Spinal cord (tissue), 10 donors: ENCODE results near the gene TMEM201. TPM values are rescaled to one million over a fixed set of nuclear protein-coding genes. Genes with fewer than 3 reads are reported as not detected.
"Not testable (repeated sequence)": the region's sequence is repeated elsewhere in the genome, so short reads cannot be mapped to it uniquely, and the experiment has no call there.

Source experiments
- DNase-seq, 6 donors: peaks; one replicate each; pipeline versions ENCODE4 v3.0.0 to v3.0.0-alpha.2; 2013 to 2015; ENCODE audit warnings: low spot score in 6 of 6, low read depth in 4 of 6
- H3K27ac ChIP-seq: one replicate; pipeline ENCODE4 v1.5.1; 2013; ENCODE audit warnings: low read depth, low read length, control low read depth
- H3K27me3 ChIP-seq: one replicate; pipeline ENCODE4 v1.6.1; 2013; ENCODE audit warnings: low read length; ENCODE audit not compliant: control insufficient read depth, insufficient read depth
- H3K36me3 ChIP-seq: one replicate; pipeline ENCODE4 v1.6.1; 2013; ENCODE audit warnings: low read length; ENCODE audit not compliant: control insufficient read depth, insufficient read depth
- H3K4me1 ChIP-seq: one replicate; pipeline ENCODE4 v1.6.1; 2013; ENCODE audit warnings: low read length; ENCODE audit not compliant: control insufficient read depth, insufficient read depth
- H3K4me3 ChIP-seq: one replicate; pipeline ENCODE4 v1.5.1; 2013; ENCODE audit warnings: low read depth, low read length, control low read depth
- H3K9me3 ChIP-seq: one replicate; pipeline ENCODE4 v1.6.1; 2013; ENCODE audit warnings: low read length; ENCODE audit not compliant: control insufficient read depth, insufficient read depth
- WGBS: methylation state at CpG from one replicate; pipeline ENCODE4 v1.1.5; 2013; ENCODE audit warnings: missing lambda C conversion rate; ENCODE audit not compliant: insufficient coverage; 5-methylcytosine and 5-hydroxymethylcytosine counted together
- polyA plus RNA-seq, 2 donors: library from polyadenylated mRNA; unstranded; fragments of 120-200 nt; gene quantifications; one replicate each; pipeline ENCODE4 v1.2.1, GENCODE V29; 2013; ENCODE audit not compliant: insufficient read length in 2 of 2
- total RNA-seq, 2 donors: library from RNA; depleted of rRNA in 1 of 2; stranded (reverse); fragments of 120-200 nt in 1 of 2; fragments of >200 nt in 1 of 2; gene quantifications; one replicate each; pipeline versions ENCODE4 v1.2.3 to v1.2.4, GENCODE V29; 2013 to 2014
- donor health status: healthy.

Gene TMEM201
- total and polyA plus RNA-seq, 4 donors: 7.2 to 27.7 (median 16.7) TPM

DNA sequence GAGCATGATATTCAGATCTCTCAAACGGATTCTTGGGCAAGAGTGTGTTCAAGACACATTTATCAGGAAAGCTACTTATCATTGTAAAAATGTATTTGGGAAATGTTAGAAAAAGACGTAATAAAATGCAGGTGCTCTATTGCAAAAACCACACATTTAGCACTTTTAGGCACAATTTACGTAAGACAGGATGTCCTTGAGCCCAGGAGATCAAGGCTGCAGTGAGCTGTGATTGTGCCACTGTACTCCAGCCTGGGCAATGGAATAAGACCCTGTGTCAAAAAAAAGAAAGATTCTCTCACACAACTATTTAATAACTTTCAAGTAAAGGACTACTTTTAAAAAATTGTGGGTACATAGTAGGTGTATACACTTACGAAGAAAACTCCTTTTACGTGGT is 31.1 kb upstream of the TMEM201 start:
- 100% methylated on average over 1 of the region's 5 CpGs for WGBS
- no peak for DNase-seq
- no peak overlapping the region for H3K4me3 ChIP-seq

GRCh38 chr1:9558271-9558945 is 30.3 kb upstream of the TMEM201 start:
- Histone ChIP-seq H3K27ac (no peak overlapping the region), H3K27me3 (no peaks in the 10 kb centered on the region), H3K4me1 (peaks cover 7% of the 10 kb centered on the region), H3K9me3 (no peaks in the 10 kb centered on the region), H3K36me3 (peaks cover 34% of the 10 kb centered on the region), H3K4me3 (no peak overlapping the region)
- 72% methylated on average over 6 of the region's 6 CpGs for WGBS
- DNase-seq: peak in 2 of 6 donors; percentile 43 to 44

More for the DNA sequence above, 31.1 kb upstream of the TMEM201 start:
- Histone ChIP-seq H3K36me3 (peaks cover 34% of the 10 kb centered on the region), H3K27me3 (no peaks in the 10 kb centered on the region), H3K9me3 (no peaks in the 10 kb centered on the region), H3K27ac (no peak overlapping the region), H3K4me1 (peaks cover 7% of the 10 kb centered on the region)

GRCh38 chr1:9558946-9559545 is 29.7 kb upstream of the TMEM201 start:
- no peak overlapping the region for H3K4me3 ChIP-seq
- no peak overlapping the region for H3K27ac ChIP-seq
- peaks cover 32% of the 10 kb centered on the region for H3K36me3 ChIP-seq
- H3K4me1 ChIP-seq: peaks cover 7% of the 10 kb centered on the region
- 66% methylated on average over 4 of the region's 11 CpGs for WGBS
- DNase-seq: no peak
- no peaks in the 10 kb centered on the region for H3K9me3 ChIP-seq
- no peaks in the 10 kb centered on the region for H3K27me3 ChIP-seq

DNA sequence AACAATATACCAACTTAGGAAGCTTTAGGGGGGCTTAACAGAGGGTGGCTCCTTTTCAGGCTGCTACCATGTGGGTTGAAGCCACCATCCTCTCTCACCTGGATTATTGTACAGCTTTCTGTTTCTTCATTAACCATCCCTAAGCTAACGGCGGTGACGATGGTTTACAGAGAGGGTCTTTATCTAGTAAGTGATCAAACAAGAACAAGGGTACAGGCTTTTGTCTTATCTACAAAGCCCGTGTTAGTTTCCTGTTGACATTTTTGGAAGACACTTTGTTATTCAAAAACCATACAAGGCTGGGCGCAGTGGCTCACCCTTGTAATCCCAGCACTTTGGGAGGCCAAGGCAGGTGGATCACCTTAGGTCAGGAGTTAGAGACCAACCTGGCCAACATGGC is 29.0 kb upstream of the TMEM201 start:
- H3K27ac ChIP-seq: no peak overlapping the region
- H3K4me1 ChIP-seq: peaks cover 7% of the 10 kb centered on the region
- H3K4me3 ChIP-seq: no peak overlapping the region
- H3K36me3 ChIP-seq: peaks cover 28% of the 10 kb centered on the region
- WGBS: 100% methylated on average over 1 of the region's 5 CpGs
- H3K9me3 ChIP-seq: no peaks in the 10 kb centered on the region
- H3K27me3 ChIP-seq: no peaks in the 10 kb centered on the region
- DNase-seq: no peak

DNA sequence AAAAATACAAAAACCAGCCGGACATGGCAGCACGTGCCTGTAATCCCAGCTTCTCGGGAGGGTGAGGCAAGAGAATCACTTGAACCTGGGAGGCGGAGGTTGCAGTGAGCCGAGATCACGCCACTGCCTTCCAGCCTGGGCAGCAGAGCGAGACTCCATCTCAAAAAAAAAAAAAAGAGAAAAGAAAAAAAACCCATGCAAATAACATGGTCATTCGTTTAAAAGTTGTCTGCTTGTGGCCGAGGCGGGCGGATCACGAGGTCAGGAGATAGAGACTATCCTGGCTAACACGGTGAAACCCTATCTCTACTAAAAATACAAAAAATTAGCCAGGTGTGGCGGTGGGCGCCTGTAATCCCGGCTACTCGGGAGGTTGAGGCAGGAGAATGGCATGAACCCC is 28.6 kb upstream of the TMEM201 start:
- H3K36me3 ChIP-seq: peaks cover 29% of the 10 kb centered on the region
- 98% methylated on average over 6 of the region's 17 CpGs for WGBS
- H3K27ac ChIP-seq, DNase-seq, H3K4me1 ChIP-seq, H3K27me3 ChIP-seq, H3K4me3 ChIP-seq, H3K9me3 ChIP-seq: not testable (repeated sequence)

DNA sequence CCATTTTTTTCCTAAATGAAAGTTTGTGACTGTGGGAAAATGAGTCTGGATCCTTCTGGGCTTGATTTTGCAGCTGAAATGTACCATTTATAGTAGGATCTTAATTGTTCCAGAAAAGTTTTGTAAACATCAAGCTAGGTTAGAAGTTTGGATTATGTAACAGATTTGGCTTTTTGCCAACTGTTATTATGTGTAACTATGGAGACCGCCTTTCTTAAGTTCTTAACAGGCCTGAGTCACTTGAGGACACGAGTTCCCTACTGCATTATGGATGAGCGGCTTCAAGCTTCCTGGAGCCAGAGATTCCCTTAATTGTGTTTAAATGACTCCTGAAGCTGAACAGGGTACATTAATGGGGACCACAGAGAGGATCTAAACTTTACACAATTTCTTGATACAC is 27.3 kb upstream of the TMEM201 start:
- 48% methylated on average over 3 of the region's 3 CpGs for WGBS
- DNase-seq: peak in 3 of 6 donors; percentile 13 to 86 (median 75)
- no peak overlapping the region for H3K4me3 ChIP-seq
- H3K36me3 ChIP-seq: peaks cover 18% of the 10 kb centered on the region
- H3K27ac ChIP-seq: no peak overlapping the region
- H3K9me3 ChIP-seq: no peaks in the 10 kb centered on the region
- no peaks in the 10 kb centered on the region for H3K27me3 ChIP-seq
- peaks cover 7% of the 10 kb centered on the region for H3K4me1 ChIP-seq

DNA sequence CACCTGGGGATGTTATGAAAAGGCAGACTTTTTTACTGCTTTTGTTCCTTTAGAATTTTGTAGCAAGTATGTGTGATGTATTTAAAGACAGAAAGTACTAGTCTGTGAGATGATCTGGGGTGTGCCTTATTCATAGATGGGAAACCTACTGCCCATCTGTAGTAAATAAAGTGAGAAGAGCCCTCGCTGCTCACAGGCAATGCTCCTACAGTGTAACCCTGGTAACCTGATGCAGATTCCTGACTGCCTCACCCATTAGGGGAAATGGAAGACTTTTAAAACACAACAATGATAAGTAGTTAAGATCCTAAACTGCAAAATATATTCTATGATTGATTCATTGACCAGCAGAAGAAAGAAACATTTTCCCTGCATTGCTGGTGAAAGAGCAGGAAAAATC is 19.4 kb upstream of the TMEM201 start:
- H3K9me3 ChIP-seq: no peaks in the 10 kb centered on the region
- peaks cover 29% of the 10 kb centered on the region for H3K36me3 ChIP-seq
- no peaks in the 10 kb centered on the region for H3K4me1 ChIP-seq
- H3K4me3 ChIP-seq: no peak overlapping the region
- WGBS: no CpG with 5 or more reads among the region's 1 CpG
- no peak for DNase-seq
- H3K27ac ChIP-seq: no peak overlapping the region
- no peaks in the 10 kb centered on the region for H3K27me3 ChIP-seq

DNA sequence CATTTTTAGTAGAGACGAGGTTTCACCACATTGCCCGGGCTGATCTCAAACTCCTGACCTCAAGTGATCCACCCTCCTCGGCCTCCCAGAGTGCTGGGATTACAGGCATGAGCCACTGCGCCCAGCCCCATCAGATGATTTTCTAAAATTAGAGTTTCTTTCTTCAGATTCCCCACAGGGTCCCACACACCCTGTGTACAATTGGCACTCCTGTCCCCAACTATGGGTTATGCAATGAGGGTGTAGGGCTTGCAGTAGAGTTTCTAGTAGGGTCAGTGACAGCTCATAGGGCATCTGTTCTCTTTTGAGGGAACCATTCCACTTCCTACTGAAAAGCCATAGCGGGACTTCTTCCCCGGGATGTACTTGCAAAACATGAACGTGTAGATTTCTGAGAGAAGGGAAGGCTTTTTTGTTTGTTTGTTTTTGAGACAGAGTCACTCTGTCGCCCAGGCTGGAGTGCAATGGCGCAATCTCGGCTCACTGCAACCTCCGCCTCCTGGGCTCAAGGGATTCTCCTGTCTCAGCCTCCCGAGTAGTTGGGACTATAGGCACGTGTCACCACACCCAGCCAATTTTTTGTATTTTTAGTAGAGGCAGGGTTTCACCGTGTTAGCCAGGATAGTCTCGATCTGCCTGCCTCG is 17.7 kb upstream of the TMEM201 start:
- not testable (repeated sequence) for H3K4me1 ChIP-seq, DNase-seq, H3K9me3 ChIP-seq, H3K27ac ChIP-seq, H3K4me3 ChIP-seq, H3K27me3 ChIP-seq
- WGBS: 98% methylated on average over 7 of the region's 16 CpGs
- peaks cover 25% of the 10 kb centered on the region for H3K36me3 ChIP-seq

GRCh38 chr1:9573723-9574122 is 15.0 kb upstream of the TMEM201 start:
- peak in 2 of 6 donors; percentile 58 to 83 for DNase-seq
- Histone ChIP-seq H3K36me3 (peaks cover 33% of the 10 kb centered on the region), H3K4me1 (no peaks in the 10 kb centered on the region), H3K4me3 (no peak overlapping the region), H3K9me3 (no peaks in the 10 kb centered on the region), H3K27me3 (no peaks in the 10 kb centered on the region), H3K27ac (no peak overlapping the region)
- WGBS: 70% methylated on average over 1 of the region's 2 CpGs

DNA sequence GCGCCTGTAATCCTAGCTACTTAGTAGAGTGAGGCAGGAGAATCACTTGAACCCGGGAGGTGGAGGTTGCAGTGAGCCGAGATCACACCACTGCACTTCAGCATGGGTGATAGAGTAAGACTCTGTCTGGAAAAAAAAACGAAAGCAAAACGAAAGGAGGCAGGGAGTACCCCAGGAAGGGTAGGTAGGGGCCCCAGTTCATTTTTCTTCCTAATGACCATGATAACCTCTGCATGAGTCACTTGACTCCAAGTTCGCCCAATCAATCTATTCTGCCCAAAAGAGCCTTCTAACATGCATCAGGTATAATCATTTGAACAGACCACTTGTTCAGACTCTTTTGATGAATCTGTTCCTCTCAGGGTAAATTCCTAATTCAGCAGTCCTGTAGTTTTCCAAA is 13.2 kb upstream of the TMEM201 start:
- no peak overlapping the region for H3K4me3 ChIP-seq
- no peak for DNase-seq
- 88% methylated on average over 6 of the region's 6 CpGs for WGBS
- H3K9me3 ChIP-seq: no peaks in the 10 kb centered on the region
- peaks cover 45% of the 10 kb centered on the region for H3K36me3 ChIP-seq
- H3K27me3 ChIP-seq: no peaks in the 10 kb centered on the region
- no peak overlapping the region for H3K27ac ChIP-seq
- H3K4me1 ChIP-seq: no peaks in the 10 kb centered on the region
